ENCODE results near the gene GLMN. TPM values are rescaled to one million over a fixed set of nuclear protein-coding genes. Genes with fewer than 3 reads are reported as not detected.

The GLMN gene
- total RNA-seq (2022; extraction: Qiagen RNA extraction), result 6.3 to 8.3 TPM (median 6.6 TPM) in 5 replicates

GRCh38 chr1:92298573-92299476 lies at the start of gene GLMN, which contains the start of gene RPAP2:
Gene GLMN (minus strand): TSS chr1:92298987. CDS start chr1:92297999, 988 bp downstream.
Gene RPAP2 (plus strand): TSS chr1:92299059. CDS start chr1:92299074, 15 bp downstream.

GRCh38 chr1:92217721-92218120 lies 81.1 kb downstream of the GLMN start, which contains the start of gene C1orf146:
Gene C1orf146 (plus strand): TSS chr1:92217915. CDS start chr1:92231421, 13,506 bp downstream.

Other genes with a start within 250 kb of the GLMN start
- gene SETSIP, start 223.6 kb downstream of the GLMN start, total RNA-seq (2022; extraction: Qiagen RNA extraction), result not detected in 5 replicates
- 0.46 to 0.84 TPM (median 0.70 TPM) in 5 replicates for gene BTBD8, start 218.6 kb downstream of the GLMN start, total RNA-seq (2022; extraction: Qiagen RNA extraction)
- gene C1orf146, start 81.1 kb downstream of the GLMN start, total RNA-seq (2022; extraction: Qiagen RNA extraction), result not detected in 5 replicates
- 8.1 to 11.5 TPM (median 10.5 TPM) in 5 replicates for gene RPAP2, start 72 bp upstream of the GLMN start, total RNA-seq (2022; extraction: Qiagen RNA extraction)
- gene GFI1, start 187.9 kb upstream of the GLMN start, total RNA-seq (2022; extraction: Qiagen RNA extraction), result 0.10 to 0.40 TPM (median 0.20 TPM) in 5 replicates